ENCODE measurements around the gene LRRC8D.
A peak's percentile ranks its signal among the peaks of the same experiment; 100 is the strongest.

The LRRC8D gene

DNA sequence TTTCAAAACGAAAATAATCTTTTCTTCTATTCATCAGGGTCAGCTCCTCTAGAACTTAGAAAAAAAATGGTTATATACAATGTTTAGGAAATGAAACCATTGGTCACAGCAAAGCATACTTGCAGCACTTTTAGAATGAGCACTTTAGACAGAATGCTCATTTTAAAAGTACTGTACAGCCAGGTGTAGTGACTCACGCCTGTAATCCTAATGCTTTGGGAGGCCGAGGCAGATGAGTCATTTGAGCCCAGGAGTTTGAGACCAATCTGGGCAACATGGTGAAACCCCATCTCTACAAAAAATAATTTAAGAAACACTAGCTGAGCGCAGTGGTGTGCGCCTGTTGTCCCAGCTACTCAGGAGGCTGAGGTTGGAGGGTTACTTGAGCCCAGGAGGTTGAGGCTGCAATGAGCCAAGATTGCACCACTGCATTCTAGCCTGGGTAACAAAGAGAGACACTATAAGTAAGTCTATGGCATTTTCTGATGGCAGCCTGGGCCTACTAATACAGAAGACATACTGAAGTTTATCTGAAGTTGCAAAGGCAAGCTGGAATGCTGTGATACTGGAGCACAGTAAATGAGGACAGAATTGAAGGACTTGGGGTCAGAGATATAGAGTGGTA lies 125.1 kb downstream of the LRRC8D start:
- H3K27me3 Mint-ChIP-seq, result no peaks in the 10 kb centered on the region
- peaks cover 4% of the 10 kb centered on the region for H3K36me3 Mint-ChIP-seq
- H3K4me3 Mint-ChIP-seq, result no peak overlapping the region
- H3K4me1 Mint-ChIP-seq (ENCODE audit: low read depth), result peaks cover 2% of the 10 kb centered on the region
- H3K27ac Mint-ChIP-seq, result no peak overlapping the region
- H3K9me3 Mint-ChIP-seq (ENCODE audit: low read depth), result peaks cover 3% of the 10 kb centered on the region

- Mint-ChIP-seq H3K4me1 (ENCODE audit: low read depth) (peaks cover 1% of the 10 kb centered on the region), H3K9me3 (ENCODE audit: low read depth) (peaks cover 3% of the 10 kb centered on the region), H3K27ac (no peak overlapping the region), H3K27me3 (no peaks in the 10 kb centered on the region), H3K36me3 (peaks cover 4% of the 10 kb centered on the region), H3K4me3 (no peak overlapping the region)
Observed at GRCh38 chr1:89946532-89946931, 125.7 kb downstream of the LRRC8D start.

GRCh38 chr1:89948722-89949345 lies 128.0 kb downstream of the LRRC8D start:
- H3K4me1 Mint-ChIP-seq (ENCODE audit: low read depth), result peaks cover 6% of the 10 kb centered on the region
- H3K9me3 Mint-ChIP-seq (ENCODE audit: low read depth), result peaks cover 3% of the 10 kb centered on the region
- H3K36me3 Mint-ChIP-seq, result peaks cover 4% of the 10 kb centered on the region
- no peaks in the 10 kb centered on the region for H3K27me3 Mint-ChIP-seq
- H3K27ac Mint-ChIP-seq, result no peak overlapping the region
- no peak overlapping the region for H3K4me3 Mint-ChIP-seq

DNA sequence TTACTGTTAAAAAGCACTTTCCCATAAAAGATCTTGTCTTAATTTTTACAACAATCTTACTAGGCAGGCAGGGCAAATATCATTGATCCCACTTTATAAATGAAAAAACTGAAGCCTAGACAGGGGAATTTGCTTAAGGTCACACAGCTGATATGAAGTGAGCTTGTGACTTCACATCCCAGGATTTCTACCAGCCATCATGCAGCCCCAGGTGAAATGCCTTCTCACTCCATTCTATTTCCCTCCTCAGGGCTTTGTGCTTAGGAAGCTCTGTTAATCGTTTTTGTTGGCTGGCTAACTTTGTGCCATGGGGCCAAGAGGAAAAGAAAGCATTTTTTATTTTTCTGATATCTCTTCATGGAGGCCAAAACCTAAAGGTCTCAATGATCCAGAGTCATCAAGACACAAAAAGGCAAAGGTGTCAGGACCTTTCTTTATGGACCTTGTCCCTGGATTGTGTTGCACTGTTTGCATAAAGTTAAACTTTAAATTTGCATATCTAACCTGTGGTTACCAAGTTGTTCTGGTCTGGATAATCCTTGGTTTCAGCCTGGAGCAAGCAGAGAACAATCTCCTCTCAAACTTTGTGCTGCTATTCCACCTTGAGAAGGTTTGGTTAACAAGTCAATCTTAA lies 129.3 kb downstream of the LRRC8D start:
- Mint-ChIP-seq H3K27ac (no peak overlapping the region), H3K4me3 (no peak overlapping the region), H3K27me3 (no peaks in the 10 kb centered on the region), H3K4me1 (ENCODE audit: low read depth) (peaks cover 8% of the 10 kb centered on the region), H3K9me3 (ENCODE audit: low read depth) (peaks cover 3% of the 10 kb centered on the region), H3K36me3 (peaks cover 4% of the 10 kb centered on the region)

DNA sequence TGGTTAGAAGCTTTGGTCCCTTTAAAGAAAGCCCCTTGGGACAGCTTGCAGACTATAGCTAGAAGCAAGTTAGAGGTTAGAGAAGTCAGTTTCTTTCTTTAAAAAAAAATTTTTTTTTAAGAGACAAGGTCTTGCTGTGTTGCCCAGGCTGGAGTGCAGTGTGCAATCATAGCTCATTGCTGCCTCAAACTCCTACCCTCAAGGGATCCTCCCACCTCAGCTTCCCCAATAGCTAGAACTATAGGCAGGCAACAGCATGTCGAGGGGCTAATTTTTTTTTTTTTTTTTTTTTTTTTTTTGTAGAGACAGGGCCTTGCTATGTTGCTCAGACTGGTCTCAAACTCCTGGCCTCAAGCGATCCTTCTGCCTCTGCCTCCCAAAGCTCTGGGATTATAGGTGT lies 129.9 kb downstream of the LRRC8D start:
- Mint-ChIP-seq H3K36me3 (peaks cover 5% of the 10 kb centered on the region), H3K27ac (no peak overlapping the region), H3K27me3 (no peaks in the 10 kb centered on the region)

GRCh38 chr1:89951766-89952604 lies 131.2 kb downstream of the LRRC8D start:
- Mint-ChIP-seq H3K4me3 (no peak overlapping the region), H3K27me3 (no peaks in the 10 kb centered on the region), H3K9me3 (ENCODE audit: low read depth) (peaks cover 3% of the 10 kb centered on the region), H3K36me3 (peaks cover 5% of the 10 kb centered on the region), H3K27ac (no peak overlapping the region), H3K4me1 (ENCODE audit: low read depth) (peaks cover 12% of the 10 kb centered on the region)

More for the DNA sequence above, 129.9 kb downstream of the LRRC8D start:
- H3K9me3 Mint-ChIP-seq (ENCODE audit: low read depth), result peaks cover 3% of the 10 kb centered on the region
- H3K4me3 Mint-ChIP-seq, result no peak overlapping the region
- H3K4me1 Mint-ChIP-seq (ENCODE audit: low read depth), result peaks cover 8% of the 10 kb centered on the region

- peaks cover 5% of the 10 kb centered on the region for H3K36me3 Mint-ChIP-seq
- H3K27ac Mint-ChIP-seq, result no peak overlapping the region
- H3K27me3 Mint-ChIP-seq, result no peaks in the 10 kb centered on the region
- peaks cover 19% of the 10 kb centered on the region for H3K4me1 Mint-ChIP-seq (ENCODE audit: low read depth)
- peaks cover 3% of the 10 kb centered on the region for H3K9me3 Mint-ChIP-seq (ENCODE audit: low read depth)
- H3K4me3 Mint-ChIP-seq, result no peak overlapping the region
Observed at GRCh38 chr1:89952605-89953130, 131.8 kb downstream of the LRRC8D start.

- Mint-ChIP-seq H3K36me3 (peaks cover 2% of the 10 kb centered on the region), H3K9me3 (ENCODE audit: low read depth) (peaks cover under 1% of the 10 kb centered on the region), H3K27me3 (no peaks in the 10 kb centered on the region), H3K4me1 (ENCODE audit: low read depth) (peaks cover 24% of the 10 kb centered on the region), H3K27ac (no peak overlapping the region), H3K4me3 (no peak overlapping the region)
Observed at GRCh38 chr1:89953131-89953626, 132.3 kb downstream of the LRRC8D start.

DNA sequence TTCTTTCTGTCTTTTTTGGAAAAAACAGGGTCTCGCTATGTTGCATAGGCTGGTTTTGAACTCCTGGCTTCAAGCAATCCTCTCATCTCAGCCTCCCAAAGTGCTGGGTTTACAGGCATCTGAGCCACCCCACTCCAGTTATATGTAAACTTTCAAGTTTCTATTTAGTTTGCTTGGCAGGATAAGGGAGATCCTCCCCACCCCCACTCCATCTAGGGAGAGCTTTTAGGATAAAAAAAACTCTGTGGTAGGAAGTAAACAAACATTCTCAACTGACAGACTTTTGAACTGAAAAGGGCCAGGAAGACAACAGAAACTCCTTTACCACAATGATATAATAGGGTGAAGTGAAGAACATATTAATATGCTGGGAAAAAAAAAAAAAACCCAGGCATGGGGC lies 133.1 kb downstream of the LRRC8D start:
- H3K4me3 Mint-ChIP-seq, result no peak overlapping the region
- no peaks in the 10 kb centered on the region for H3K9me3 Mint-ChIP-seq (ENCODE audit: low read depth)
- no peaks in the 10 kb centered on the region for H3K27me3 Mint-ChIP-seq
- peaks cover 2% of the 10 kb centered on the region for H3K36me3 Mint-ChIP-seq
- no peak overlapping the region for H3K27ac Mint-ChIP-seq
- peaks cover 31% of the 10 kb centered on the region for H3K4me1 Mint-ChIP-seq (ENCODE audit: low read depth)

GRCh38 chr1:89954401-89954800 lies 133.6 kb downstream of the LRRC8D start:
- peaks cover 3% of the 10 kb centered on the region for H3K36me3 Mint-ChIP-seq
- no peak overlapping the region for H3K27ac Mint-ChIP-seq
- H3K27me3 Mint-ChIP-seq, result no peaks in the 10 kb centered on the region
- peaks cover 36% of the 10 kb centered on the region for H3K4me1 Mint-ChIP-seq (ENCODE audit: low read depth)
- H3K4me3 Mint-ChIP-seq, result no peak overlapping the region
- peaks cover 1% of the 10 kb centered on the region for H3K9me3 Mint-ChIP-seq (ENCODE audit: low read depth)

DNA sequence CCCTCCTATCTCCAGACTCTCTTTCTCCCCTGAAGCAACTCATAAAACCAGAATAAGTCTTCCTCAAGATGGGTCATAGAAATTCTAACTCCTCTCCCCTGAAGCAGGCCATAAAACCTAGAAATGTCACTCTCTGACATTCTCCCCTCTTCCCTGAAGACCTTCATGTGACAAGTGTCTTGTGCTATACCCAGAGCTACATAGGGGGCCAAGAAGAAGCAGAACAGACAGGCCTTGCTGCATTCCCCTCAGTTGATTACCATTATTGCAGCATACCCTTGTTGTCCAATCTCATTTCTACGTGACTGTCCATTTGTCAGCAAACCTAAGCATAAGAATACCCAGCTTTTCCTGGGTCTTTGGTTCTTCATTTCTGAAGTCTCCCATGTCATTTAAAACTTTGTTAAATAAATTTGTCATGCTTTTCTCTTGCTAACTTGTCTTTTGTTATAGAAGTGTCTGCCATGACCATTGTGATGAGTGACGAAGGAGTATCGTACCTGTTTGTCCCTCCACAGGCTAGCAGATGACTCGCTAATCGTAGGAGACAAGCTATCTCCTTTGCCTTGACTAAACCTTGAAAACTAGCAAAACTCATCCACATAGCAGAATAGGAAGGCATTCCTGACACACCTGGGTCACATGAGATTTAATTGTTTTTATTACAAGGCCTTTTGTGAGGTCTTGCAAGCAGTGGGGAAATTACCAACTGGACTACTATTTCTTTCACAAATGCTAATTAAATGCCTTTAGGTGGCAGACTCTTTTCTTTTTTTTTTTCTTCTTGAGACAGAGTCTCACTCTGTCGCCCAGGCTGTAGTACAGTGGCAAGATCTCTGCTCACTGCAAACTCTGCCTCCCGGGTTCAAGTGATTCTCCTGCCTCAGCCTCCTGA lies 134.7 kb downstream of the LRRC8D start:
- Mint-ChIP-seq H3K9me3 (ENCODE audit: low read depth) (peaks cover 6% of the 10 kb centered on the region), H3K4me3 (no peak overlapping the region), H3K27me3 (no peaks in the 10 kb centered on the region), H3K36me3 (peaks cover 4% of the 10 kb centered on the region), H3K4me1 (ENCODE audit: low read depth) (peaks cover 40% of the 10 kb centered on the region), H3K27ac (no peak overlapping the region)

GRCh38 chr1:89957107-89957506 lies 136.3 kb downstream of the LRRC8D start:
- Mint-ChIP-seq H3K27me3 (no peaks in the 10 kb centered on the region), H3K27ac (peak overlapping the region; percentile 6), H3K9me3 (ENCODE audit: low read depth) (peaks cover 6% of the 10 kb centered on the region), H3K4me1 (ENCODE audit: low read depth) (peaks cover 43% of the 10 kb centered on the region), H3K4me3 (peak overlapping the region; percentile 35), H3K36me3 (peaks cover 4% of the 10 kb centered on the region)

- H3K27ac Mint-ChIP-seq, result no peak overlapping the region
- peaks cover 4% of the 10 kb centered on the region for H3K36me3 Mint-ChIP-seq
- H3K9me3 Mint-ChIP-seq (ENCODE audit: low read depth), result peaks cover 6% of the 10 kb centered on the region
- H3K4me1 Mint-ChIP-seq (ENCODE audit: low read depth), result peaks cover 43% of the 10 kb centered on the region
- H3K4me3 Mint-ChIP-seq, result no peak overlapping the region
- H3K27me3 Mint-ChIP-seq, result no peaks in the 10 kb centered on the region
Observed at GRCh38 chr1:89958851-89959654, 138.2 kb downstream of the LRRC8D start.
